Measurements from ENCODE around the gene DBNDD2. TPM values are rescaled to one million over a fixed set of nuclear protein-coding genes. Genes with fewer than 3 reads are reported as not detected.

The DBNDD2 gene
- total RNA-seq, 1 experiment from 2014 or later, result 58.7 TPM

- TF ChIP-seq, protein P1, sequence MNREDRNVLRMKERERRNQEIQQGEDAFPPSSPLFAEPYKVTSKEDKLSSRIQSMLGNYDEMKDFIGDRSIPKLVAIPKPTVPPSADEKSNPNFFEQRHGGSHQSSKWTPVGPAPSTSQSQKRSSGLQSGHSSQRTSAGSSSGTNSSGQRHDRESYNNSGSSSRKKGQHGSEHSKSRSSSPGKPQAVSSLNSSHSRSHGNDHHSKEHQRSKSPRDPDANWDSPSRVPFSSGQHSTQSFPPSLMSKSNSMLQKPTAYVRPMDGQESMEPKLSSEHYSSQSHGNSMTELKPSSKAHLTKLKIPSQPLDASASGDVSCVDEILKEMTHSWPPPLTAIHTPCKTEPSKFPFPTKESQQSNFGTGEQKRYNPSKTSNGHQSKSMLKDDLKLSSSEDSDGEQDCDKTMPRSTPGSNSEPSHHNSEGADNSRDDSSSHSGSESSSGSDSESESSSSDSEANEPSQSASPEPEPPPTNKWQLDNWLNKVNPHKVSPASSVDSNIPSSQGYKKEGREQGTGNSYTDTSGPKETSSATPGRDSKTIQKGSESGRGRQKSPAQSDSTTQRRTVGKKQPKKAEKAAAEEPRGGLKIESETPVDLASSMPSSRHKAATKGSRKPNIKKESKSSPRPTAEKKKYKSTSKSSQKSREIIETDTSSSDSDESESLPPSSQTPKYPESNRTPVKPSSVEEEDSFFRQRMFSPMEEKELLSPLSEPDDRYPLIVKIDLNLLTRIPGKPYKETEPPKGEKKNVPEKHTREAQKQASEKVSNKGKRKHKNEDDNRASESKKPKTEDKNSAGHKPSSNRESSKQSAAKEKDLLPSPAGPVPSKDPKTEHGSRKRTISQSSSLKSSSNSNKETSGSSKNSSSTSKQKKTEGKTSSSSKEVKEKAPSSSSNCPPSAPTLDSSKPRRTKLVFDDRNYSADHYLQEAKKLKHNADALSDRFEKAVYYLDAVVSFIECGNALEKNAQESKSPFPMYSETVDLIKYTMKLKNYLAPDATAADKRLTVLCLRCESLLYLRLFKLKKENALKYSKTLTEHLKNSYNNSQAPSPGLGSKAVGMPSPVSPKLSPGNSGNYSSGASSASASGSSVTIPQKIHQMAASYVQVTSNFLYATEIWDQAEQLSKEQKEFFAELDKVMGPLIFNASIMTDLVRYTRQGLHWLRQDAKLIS (CRISPR knock-in tag; IDR thresholded peaks at IDR 0.05; ENCODE audit: borderline replicate concordance), result no peak
- TF ChIP-seq ZNF423 (CRISPR knock-in tag; IDR thresholded peaks at IDR 0.05) (no peak), TP53 (CRISPR knock-in tag; IDR thresholded peaks at IDR 0.05) (no peak), CREB1 (CRISPR knock-in tag; IDR thresholded peaks at IDR 0.05) (no peak), ZNF671 (CRISPR knock-in tag; IDR thresholded peaks at IDR 0.05) (no peak), ELF4 (CRISPR knock-in tag; IDR thresholded peaks at IDR 0.05; ENCODE audit: low read depth) (no peak), PRDM15 (CRISPR knock-in tag; IDR thresholded peaks at IDR 0.05) (no peak), ZNF425 (CRISPR knock-in tag; conservative IDR thresholded peaks at IDR 0.05) (no peak)
- TF ChIP-seq, protein P2, sequence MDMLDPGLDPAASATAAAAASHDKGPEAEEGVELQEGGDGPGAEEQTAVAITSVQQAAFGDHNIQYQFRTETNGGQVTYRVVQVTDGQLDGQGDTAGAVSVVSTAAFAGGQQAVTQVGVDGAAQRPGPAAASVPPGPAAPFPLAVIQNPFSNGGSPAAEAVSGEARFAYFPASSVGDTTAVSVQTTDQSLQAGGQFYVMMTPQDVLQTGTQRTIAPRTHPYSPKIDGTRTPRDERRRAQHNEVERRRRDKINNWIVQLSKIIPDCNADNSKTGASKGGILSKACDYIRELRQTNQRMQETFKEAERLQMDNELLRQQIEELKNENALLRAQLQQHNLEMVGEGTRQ (CRISPR knock-in tag; IDR thresholded peaks at IDR 0.05), result no peak
Measured at GRCh38 chr20:45408646-45409213, 641 bp downstream of the DBNDD2 start (continued).

- H3K4me1 Mint-ChIP-seq, result peaks cover 11% of the 10 kb centered on the region
- no peaks in the 10 kb centered on the region for H3K9me3 Mint-ChIP-seq
- POLR2A ChIA-PET, result no interaction called here
- CTCF ChIA-PET, result no interaction called here
- H3K27ac Mint-ChIP-seq, result no peak overlapping the region
- ATAC-seq (no peak), DNase-seq (ENCODE audit: low spot score) (no peak)
- no peak overlapping the region for H3K4me3 Mint-ChIP-seq
- H3K27me3 Mint-ChIP-seq (ENCODE audit: low read depth), result peaks cover 10% of the 10 kb centered on the region
- H3K36me3 Mint-ChIP-seq, result peaks cover 12% of the 10 kb centered on the region
- TF ChIP-seq, protein P3, sequence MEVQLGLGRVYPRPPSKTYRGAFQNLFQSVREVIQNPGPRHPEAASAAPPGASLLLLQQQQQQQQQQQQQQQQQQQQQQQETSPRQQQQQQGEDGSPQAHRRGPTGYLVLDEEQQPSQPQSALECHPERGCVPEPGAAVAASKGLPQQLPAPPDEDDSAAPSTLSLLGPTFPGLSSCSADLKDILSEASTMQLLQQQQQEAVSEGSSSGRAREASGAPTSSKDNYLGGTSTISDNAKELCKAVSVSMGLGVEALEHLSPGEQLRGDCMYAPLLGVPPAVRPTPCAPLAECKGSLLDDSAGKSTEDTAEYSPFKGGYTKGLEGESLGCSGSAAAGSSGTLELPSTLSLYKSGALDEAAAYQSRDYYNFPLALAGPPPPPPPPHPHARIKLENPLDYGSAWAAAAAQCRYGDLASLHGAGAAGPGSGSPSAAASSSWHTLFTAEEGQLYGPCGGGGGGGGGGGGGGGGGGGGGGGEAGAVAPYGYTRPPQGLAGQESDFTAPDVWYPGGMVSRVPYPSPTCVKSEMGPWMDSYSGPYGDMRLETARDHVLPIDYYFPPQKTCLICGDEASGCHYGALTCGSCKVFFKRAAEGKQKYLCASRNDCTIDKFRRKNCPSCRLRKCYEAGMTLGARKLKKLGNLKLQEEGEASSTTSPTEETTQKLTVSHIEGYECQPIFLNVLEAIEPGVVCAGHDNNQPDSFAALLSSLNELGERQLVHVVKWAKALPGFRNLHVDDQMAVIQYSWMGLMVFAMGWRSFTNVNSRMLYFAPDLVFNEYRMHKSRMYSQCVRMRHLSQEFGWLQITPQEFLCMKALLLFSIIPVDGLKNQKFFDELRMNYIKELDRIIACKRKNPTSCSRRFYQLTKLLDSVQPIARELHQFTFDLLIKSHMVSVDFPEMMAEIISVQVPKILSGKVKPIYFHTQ (CRISPR knock-in tag; IDR thresholded peaks at IDR 0.05), result no peak
- TF ChIP-seq ZBTB21 (CRISPR knock-in tag; IDR thresholded peaks at IDR 0.05; ENCODE audit: borderline replicate concordance) (no peak), ZNF138 (CRISPR knock-in tag; conservative IDR thresholded peaks at IDR 0.05) (no peak), JAZF1 (CRISPR knock-in tag; IDR thresholded peaks at IDR 0.05) (no peak), E2F5 (CRISPR knock-in tag; IDR thresholded peaks at IDR 0.05) (no peak), NFE2L1 (CRISPR knock-in tag; IDR thresholded peaks at IDR 0.05) (no peak), PREB (CRISPR knock-in tag; IDR thresholded peaks at IDR 0.05; ENCODE audit: borderline replicate concordance) (no peak), IRF2 (CRISPR knock-in tag; IDR thresholded peaks at IDR 0.05; ENCODE audit: borderline replicate concordance, low read depth) (no peak), RELA (CRISPR knock-in tag; IDR thresholded peaks at IDR 0.05; ENCODE audit: borderline replicate concordance) (no peak)
- TF ChIP-seq, protein P4, sequence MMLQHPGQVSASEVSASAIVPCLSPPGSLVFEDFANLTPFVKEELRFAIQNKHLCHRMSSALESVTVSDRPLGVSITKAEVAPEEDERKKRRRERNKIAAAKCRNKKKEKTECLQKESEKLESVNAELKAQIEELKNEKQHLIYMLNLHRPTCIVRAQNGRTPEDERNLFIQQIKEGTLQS (CRISPR knock-in tag; conservative IDR thresholded peaks at IDR 0.05), result no peak
Measured at GRCh38 chr20:45409521-45410272, 1.6 kb downstream of the DBNDD2 start.
